Measurements from ENCODE around the gene TSHZ3. TPM values are rescaled to one million over a fixed set of nuclear protein-coding genes. Genes with fewer than 3 reads are reported as not detected.

Gene TSHZ3
- polyA plus RNA-seq, 1 experiment, result 5.1 TPM

DNA sequence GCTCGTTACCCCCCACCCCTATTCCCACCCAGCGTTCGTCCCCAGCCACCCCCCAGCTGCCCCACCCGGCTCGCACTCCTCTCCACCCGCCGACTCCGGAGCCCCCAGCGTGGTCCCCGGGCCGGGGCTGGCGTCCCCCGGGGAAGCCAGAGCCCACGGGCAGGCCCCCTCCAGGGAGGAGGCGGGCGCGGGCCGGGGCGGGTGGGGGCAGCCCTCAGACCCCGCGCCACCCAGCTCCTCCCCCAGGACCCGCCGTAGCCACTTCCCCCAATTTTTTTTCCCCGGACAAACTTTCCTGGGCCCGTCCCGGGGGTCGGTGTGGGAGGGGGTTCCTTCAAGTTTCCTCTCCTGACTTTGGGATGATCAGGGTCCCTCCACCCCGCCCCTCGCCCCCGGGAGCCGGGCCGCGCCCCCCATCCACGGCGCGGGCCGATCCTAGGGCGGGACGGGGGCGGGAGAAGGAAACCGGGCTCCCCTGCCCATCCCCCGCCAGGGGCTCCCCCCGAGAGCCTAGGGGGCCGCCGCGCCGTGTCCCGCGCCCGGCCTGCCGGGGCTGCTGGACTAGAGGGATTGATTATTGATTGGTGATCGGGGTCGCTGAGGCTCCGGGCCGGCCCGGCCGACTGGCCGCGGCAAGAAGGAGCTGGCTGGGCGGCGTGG, 927 bp upstream of the TSHZ3 start:
- Histone ChIP-seq H3K36me3 (ENCODE audit: control insufficient read depth, insufficient read depth, low read length) (peaks cover 1% of the 10 kb centered on the region; the same call in 1 of the 2 replicates), H3K4me3 (ENCODE audit: low read depth, low read length) (peak overlapping the region; percentile 85), H3K27me3 (ENCODE audit: control insufficient read depth, insufficient read depth, low read length) (no peaks in the 10 kb centered on the region; the same call in 1 of the 2 replicates)
- TF ChIP-seq, protein P1, sequence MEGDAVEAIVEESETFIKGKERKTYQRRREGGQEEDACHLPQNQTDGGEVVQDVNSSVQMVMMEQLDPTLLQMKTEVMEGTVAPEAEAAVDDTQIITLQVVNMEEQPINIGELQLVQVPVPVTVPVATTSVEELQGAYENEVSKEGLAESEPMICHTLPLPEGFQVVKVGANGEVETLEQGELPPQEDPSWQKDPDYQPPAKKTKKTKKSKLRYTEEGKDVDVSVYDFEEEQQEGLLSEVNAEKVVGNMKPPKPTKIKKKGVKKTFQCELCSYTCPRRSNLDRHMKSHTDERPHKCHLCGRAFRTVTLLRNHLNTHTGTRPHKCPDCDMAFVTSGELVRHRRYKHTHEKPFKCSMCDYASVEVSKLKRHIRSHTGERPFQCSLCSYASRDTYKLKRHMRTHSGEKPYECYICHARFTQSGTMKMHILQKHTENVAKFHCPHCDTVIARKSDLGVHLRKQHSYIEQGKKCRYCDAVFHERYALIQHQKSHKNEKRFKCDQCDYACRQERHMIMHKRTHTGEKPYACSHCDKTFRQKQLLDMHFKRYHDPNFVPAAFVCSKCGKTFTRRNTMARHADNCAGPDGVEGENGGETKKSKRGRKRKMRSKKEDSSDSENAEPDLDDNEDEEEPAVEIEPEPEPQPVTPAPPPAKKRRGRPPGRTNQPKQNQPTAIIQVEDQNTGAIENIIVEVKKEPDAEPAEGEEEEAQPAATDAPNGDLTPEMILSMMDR (IDR thresholded peaks at IDR 0.05; ENCODE audit: insufficient read depth, low read depth, low read length), result no peak
- ChIA-PET POLR2A (interaction anchor here (0.7 kb wide), 1 partner anchor 27 kb away, joined by 4 read pairs; no protein-coding TSS in a partner anchor), CTCF (interaction anchor here (0.6 to 1.6 kb wide), 3 partner anchors 19 to 199 kb away, joined by 3 to 4 read pairs (median 4); no protein-coding TSS in a partner anchor)
- DNase-seq (ENCODE audit: low read depth), result no peak

DNA sequence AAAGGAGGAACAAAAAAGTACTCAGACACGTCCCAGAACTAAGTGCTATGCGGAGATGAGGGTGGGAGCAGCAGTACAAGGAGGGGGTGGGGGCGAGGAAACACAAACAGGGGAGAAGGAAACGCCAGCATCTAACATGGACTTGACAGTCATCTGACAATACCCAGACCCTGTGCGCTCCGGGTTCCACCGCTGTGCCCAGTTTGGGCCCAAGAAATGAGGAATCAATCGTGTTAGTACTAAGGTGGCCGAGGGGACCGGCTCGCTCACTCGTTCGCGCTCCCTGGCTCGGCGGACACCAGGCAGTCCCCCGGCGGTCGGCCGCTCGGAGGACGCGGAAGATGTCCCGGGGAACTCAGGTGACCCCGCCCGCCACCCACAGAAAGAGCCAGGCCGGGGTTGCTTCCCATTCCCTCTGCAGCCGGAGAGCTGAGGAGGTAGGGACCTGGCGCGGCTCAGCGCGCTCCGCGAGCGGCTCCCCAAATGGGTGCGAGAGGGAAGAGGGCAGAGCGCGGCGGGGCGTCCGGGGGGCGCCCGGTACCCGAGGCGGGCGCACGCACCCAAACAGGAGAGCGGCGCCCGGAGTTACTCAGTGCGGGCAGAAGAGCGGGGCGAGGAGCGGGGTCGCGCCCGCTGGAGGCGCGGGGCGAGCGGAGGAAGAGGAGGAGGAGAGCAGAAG, 616 bp downstream of the TSHZ3 start:
- TF ChIP-seq, protein P1 (IDR thresholded peaks at IDR 0.05; ENCODE audit: insufficient read depth, low read depth, low read length), result no peak
- Histone ChIP-seq H3K27me3 (ENCODE audit: control insufficient read depth, insufficient read depth, low read length) (no peaks in the 10 kb centered on the region), H3K4me3 (ENCODE audit: low read depth, low read length) (peak overlapping the region; percentile 85), H3K36me3 (ENCODE audit: control insufficient read depth, insufficient read depth, low read length) (peaks cover 1% of the 10 kb centered on the region; the same call in 1 of the 2 replicates)
- ChIA-PET CTCF (no interaction called here), POLR2A (no interaction called here)
- no peak for DNase-seq (ENCODE audit: low read depth)

DNA sequence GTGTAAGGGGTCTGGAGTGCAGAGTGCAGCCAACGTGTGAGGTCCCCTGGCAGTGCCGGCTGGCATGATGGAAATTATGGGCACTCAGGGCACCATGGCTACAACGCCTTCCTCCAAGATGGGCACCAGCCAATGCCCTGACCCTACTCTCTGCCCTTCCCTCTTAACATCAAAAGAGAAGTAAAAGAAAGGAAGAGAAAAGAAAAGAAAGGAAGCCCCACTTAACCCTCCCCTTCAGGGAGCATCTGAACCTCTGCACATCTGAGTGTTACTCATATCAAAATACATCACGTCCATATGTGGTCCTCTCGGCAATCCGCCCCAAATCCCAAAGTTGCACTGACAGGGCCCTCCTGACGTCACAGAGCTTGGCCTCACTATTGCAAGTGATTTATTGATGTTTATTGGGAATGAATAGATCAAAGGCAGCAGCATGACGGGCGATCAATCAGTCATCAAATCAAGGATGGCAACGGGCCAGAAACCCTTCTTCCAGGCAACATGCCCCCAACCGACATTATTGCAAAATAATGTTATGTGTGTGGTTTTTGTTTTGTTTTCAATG, 1.3 kb downstream of the TSHZ3 start:
- Histone ChIP-seq H3K4me3 (ENCODE audit: low read depth, low read length) (peak overlapping the region; percentile 85), H3K27me3 (ENCODE audit: control insufficient read depth, insufficient read depth, low read length) (no peaks in the 10 kb centered on the region), H3K36me3 (ENCODE audit: control insufficient read depth, insufficient read depth, low read length) (peaks cover 1% of the 10 kb centered on the region; the same call in 1 of the 2 replicates)
- ChIA-PET POLR2A (interaction anchor here (0.6 to 1.0 kb wide), 2 partner anchors 16 to 214 kb away, joined by 4 to 5 read pairs; no protein-coding TSS in a partner anchor), CTCF (interaction anchor here (0.7 to 1.3 kb wide), 3 partner anchors 9 to 107 kb away, joined by 3 to 6 read pairs (median 5); no protein-coding TSS in a partner anchor)
- TF ChIP-seq, protein P1 (IDR thresholded peaks at IDR 0.05; ENCODE audit: insufficient read depth, low read depth, low read length), result no peak
- DNase-seq (ENCODE audit: low read depth), result no peak

DNA sequence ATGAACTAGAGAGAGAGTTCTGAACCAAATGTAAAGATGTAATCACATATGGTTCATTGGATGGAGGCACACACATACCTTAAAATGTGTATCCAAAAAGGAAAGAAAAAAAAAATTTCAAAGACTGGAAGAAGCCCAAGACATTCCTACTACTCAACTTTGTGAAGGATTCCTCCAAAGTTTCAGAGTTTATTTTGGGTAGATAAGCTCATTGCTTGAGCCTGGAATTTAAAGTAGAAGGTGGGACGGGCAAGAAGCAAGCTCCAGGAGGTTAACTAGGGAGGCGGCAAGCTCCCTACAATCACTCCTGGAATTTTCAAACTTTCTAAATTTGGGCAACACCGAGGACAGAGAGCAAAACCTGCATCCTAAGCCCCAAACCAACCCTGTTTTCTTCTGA, 1.9 kb downstream of the TSHZ3 start:
- TF ChIP-seq, protein P1 (IDR thresholded peaks at IDR 0.05; ENCODE audit: insufficient read depth, low read depth, low read length), result no peak
- ChIA-PET POLR2A (interaction anchor here (0.6 to 1.0 kb wide), 2 partner anchors 15 to 214 kb away, joined by 4 to 5 read pairs; no protein-coding TSS in a partner anchor), CTCF (interaction anchor here (0.7 to 1.3 kb wide), 3 partner anchors 8 to 107 kb away, joined by 3 to 6 read pairs (median 5); no protein-coding TSS in a partner anchor)
- H3K4me3 ChIP-seq (ENCODE audit: low read depth, low read length), result peak overlapping the region; percentile 85
- H3K27me3 ChIP-seq (ENCODE audit: control insufficient read depth, insufficient read depth, low read length), result no peaks in the 10 kb centered on the region
- 0 out of 2 replicates have a peak, but pooled peaks cover 1% of the 10 kb centered on the region for H3K36me3 ChIP-seq (ENCODE audit: control insufficient read depth, insufficient read depth, low read length)
- no peak for DNase-seq (ENCODE audit: low read depth)

All from BJ (cell line).